Bronchial epithelial cell (primary cell): ENCODE measurements around the gene COG2. TPM values are rescaled to one million over a fixed set of nuclear protein-coding genes. Genes with fewer than 3 reads are reported as not detected.

Experiments
- DNase-seq: peaks from one replicate; pipeline ENCODE4 v3.0.0-alpha.2; 2010; ENCODE audit warnings: low read depth
- FAIRE-seq: peaks from 2 replicates; lab custom pipeline; 2011; peaks lifted over from hg19 to GRCh38; lab: Jason Lieb, UNC
- H3K27me3 ChIP-seq: 2 replicates; pipeline ENCODE4 v1.5.1; 2011; ENCODE audit warnings: low read length; ENCODE audit not compliant: control insufficient read depth, insufficient read depth
- H3K36me3 ChIP-seq: 2 replicates; pipeline ENCODE4 v1.5.1; 2011; ENCODE audit warnings: low read length; ENCODE audit not compliant: control insufficient read depth, insufficient read depth
- H3K4me3 ChIP-seq: 2 replicates; pipeline ENCODE4 v1.5.1; 2011; ENCODE audit warnings: mild to moderate bottlenecking, low read depth, low read length, control low read depth
- CTCF ChIP-seq: IDR thresholded peaks from 2 replicates; pipeline ENCODE4 v1.5.1; 2011; ENCODE audit warnings: mild to moderate bottlenecking, moderate library complexity, low read length, control low read depth, inconsistent platforms; ENCODE audit not compliant: insufficient read depth, severe bottlenecking
- total RNA-seq: library from RNA; depleted of rRNA; stranded (reverse); fragments of >200 nt; gene quantifications from 2 replicates; pipeline ENCODE4 v1.2.1, GENCODE V29; 2014

Gene COG2
- total RNA-seq, 1 donor from 2014 or later = 16.8 TPM

DNA sequence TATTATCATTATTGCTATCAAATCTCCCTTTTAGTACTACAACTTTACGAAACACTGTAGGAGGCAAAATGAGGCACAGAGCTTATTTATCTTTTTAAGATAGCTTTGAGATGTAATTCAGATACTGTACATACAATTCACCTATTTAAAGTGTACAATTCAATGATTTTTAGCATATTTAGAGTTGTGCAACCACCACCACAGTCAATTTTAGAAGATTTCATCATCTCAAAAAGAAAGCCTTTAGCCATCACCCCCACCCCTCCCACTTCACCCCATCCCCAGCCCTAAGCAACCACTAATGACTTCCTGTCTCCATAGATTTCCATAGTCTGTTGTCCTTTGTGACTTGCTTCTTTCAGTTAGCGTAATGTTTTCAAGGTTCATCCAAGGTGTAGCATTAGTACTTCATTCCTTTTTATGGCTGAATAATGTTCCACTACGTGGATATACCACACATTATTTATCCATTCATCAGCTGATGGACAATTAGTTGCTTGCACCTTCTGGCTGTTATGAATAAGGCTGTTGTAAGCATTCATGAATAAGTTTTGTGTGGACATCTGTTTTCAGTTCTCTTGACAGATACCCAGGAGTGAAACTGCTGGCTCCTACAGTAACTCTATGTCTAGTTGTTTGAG lies 95.5 kb downstream of the COG2 start:
- DNase-seq (no peak), FAIRE-seq (no peak)
- TF ChIP-seq CTCF = no peak
- Histone ChIP-seq H3K36me3 (no peaks in the 10 kb centered on the region), H3K4me3 (no peak overlapping the region), H3K27me3 (no peaks in the 10 kb centered on the region)

DNA sequence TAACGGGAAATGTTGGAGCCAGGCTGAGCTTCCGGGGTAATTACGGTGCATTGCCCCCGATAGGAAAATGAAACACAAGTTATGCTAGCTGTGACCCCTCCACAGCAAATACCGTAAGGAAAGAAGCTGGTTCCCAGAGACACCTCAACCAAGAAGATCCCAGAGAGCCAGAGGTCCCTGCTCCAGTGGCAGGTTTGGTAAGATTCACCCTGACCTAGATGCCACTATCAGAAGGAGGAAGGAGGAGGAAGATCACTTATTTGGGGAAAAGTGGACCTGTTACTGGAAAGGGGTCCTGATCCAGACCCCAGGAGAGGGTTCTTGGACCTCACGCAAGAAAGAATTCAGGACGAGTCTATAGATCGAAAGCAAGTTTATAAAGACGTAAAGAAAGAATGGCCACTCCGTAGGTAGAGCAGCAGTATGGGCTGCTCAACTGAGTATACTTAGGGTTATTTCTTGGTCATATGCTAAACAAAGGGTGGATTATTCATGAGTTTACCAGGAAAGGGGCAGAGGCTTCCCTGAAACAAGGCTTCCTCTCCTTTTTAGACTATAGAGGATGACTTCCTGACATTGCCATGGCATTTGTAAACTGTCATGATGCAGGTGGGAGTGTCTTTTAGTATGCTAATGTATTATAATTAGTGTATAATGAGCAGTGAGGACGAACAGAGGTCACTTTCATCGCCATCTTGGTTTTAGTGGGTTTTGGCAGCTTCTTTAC lies 97.4 kb downstream of the COG2 start:
- no peak for DNase-seq
- Histone ChIP-seq H3K27me3 (no peaks in the 10 kb centered on the region), H3K4me3 (no peak overlapping the region), H3K36me3 (no peaks in the 10 kb centered on the region)
- no peak for TF ChIP-seq CTCF
- no peak for FAIRE-seq

Other genes with a start within 250 kb of the COG2 start
- gene PGBD5, start 216.1 kb upstream of the COG2 start, total RNA-seq = under 0.01 and 0.38 TPM in 2 replicates
- under 0.01 TPM in 1 of 2 replicates, not detected in the other for gene AGT, start 71.6 kb downstream of the COG2 start, total RNA-seq
- 0.13 TPM in 1 of 2 replicates, not detected in the other for gene CAPN9, start 104.9 kb downstream of the COG2 start, total RNA-seq
- 7.1 and 12.3 TPM in 2 replicates for gene C1orf198, start 226.0 kb downstream of the COG2 start, total RNA-seq